Ishikawa (cell line): ENCODE results near the gene ULK4.

Source experiments
- CEBPB ChIP-seq: IDR thresholded peaks from 2 replicates; pipeline ENCODE4 v1.6.1; 2012
- CREB1 ChIP-seq: IDR thresholded peaks from 2 replicates; pipeline ENCODE4 v1.6.1; 2012; ENCODE audit warnings: low read depth
- EGR1 ChIP-seq: IDR thresholded peaks from 2 replicates; pipeline ENCODE4 v1.6.1; 2012
- EP300 ChIP-seq: IDR thresholded peaks from 2 replicates; pipeline ENCODE4 v1.6.1; 2012; ENCODE audit warnings: borderline replicate concordance
- FOXM1 ChIP-seq: IDR thresholded peaks from 2 replicates; pipeline ENCODE4 v1.6.1; 2012; ENCODE audit warnings: low read depth, borderline replicate concordance
- NFIC ChIP-seq: IDR thresholded peaks from 2 replicates; pipeline ENCODE4 v1.6.1; 2012
- RAD21 ChIP-seq: IDR thresholded peaks from 2 replicates; pipeline ENCODE4 v1.6.1; 2012; ENCODE audit warnings: low read depth
- REST ChIP-seq: IDR thresholded peaks from 2 replicates; pipeline ENCODE4 v1.6.1; 2012; ENCODE audit warnings: low read depth, mild to moderate bottlenecking
- TAF1 ChIP-seq: IDR thresholded peaks from 2 replicates; pipeline ENCODE4 v1.6.1; 2012; ENCODE audit warnings: low read depth, mild to moderate bottlenecking
- TCF12 ChIP-seq: IDR thresholded peaks from 2 replicates; pipeline ENCODE4 v1.6.1; 2012; ENCODE audit warnings: low read depth
- TEAD4 ChIP-seq: IDR thresholded peaks from 2 replicates; pipeline ENCODE4 v1.6.1; 2012
- USF1 ChIP-seq: IDR thresholded peaks from 2 replicates; pipeline ENCODE4 v1.6.1; 2012
- YY1 ChIP-seq: IDR thresholded peaks from 2 replicates; pipeline ENCODE4 v1.6.1; 2012; ENCODE audit warnings: low read depth
- ZBTB7A ChIP-seq: IDR thresholded peaks from 2 replicates; pipeline ENCODE4 v1.6.1; 2012; ENCODE audit warnings: low read depth
- TF ChIP-seq, protein P1 (sequence below): IDR thresholded peaks from 2 replicates; pipeline ENCODE4 v1.6.1; 2012

The ULK4 gene

DNA sequence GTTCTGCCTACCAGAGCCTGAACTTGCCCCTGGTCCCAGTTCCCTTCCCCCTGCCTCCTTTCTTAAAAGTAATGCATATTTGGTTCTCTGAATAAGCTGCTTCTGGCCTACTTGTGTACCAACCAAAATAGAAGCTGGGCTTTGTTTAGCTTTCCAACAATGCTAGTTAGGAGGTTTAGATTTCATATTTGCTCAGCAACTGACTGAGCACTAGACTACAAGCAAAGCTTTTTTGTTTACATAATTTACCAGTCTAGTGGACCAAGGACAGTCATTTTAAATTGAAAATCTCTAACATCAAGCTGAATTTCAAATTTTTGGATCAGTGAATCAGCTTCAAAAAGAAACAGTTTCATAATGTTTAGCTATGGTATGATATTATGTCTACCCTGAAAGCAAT lies 331.2 kb downstream of the ULK4 start:
- no peak for TF ChIP-seq NFIC
- TF ChIP-seq TCF12: no peak
- no peak for TF ChIP-seq RAD21
- no peak for TF ChIP-seq ZBTB7A
- no peak for TF ChIP-seq REST
- TF ChIP-seq EGR1: no peak
- no peak for TF ChIP-seq TEAD4
- TF ChIP-seq TAF1: no peak
- no peak for TF ChIP-seq FOXM1
- no peak for TF ChIP-seq CEBPB
- TF ChIP-seq, protein P1, sequence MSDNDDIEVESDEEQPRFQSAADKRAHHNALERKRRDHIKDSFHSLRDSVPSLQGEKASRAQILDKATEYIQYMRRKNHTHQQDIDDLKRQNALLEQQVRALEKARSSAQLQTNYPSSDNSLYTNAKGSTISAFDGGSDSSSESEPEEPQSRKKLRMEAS: no peak

- TF ChIP-seq TEAD4 (no peak), CREB1 (no peak), NFIC (no peak), EP300 (no peak), FOXM1 (no peak), TAF1 (no peak), RAD21 (no peak)
Observed at GRCh38 chr3:41629986-41630385, 331.9 kb downstream of the ULK4 start.

- TF ChIP-seq RAD21 (no peak), FOXM1 (no peak), CREB1 (no peak), TEAD4 (no peak), TCF12 (no peak), CEBPB (no peak), YY1 (no peak), REST (no peak), USF1 (no peak), ZBTB7A (no peak), EGR1 (no peak), EP300 (no peak), NFIC (no peak), TAF1 (no peak)
- TF ChIP-seq, protein P1: no peak
Observed at GRCh38 chr3:41629072-41629471, 332.8 kb downstream of the ULK4 start.

GRCh38 chr3:41627477-41628087 lies 334.3 kb downstream of the ULK4 start:
- TF ChIP-seq REST: no peak
- no peak for TF ChIP-seq CEBPB
- no peak for TF ChIP-seq RAD21
- no peak for TF ChIP-seq EP300
- no peak for TF ChIP-seq TCF12

- TF ChIP-seq USF1: no peak
- TF ChIP-seq EP300: no peak
- TF ChIP-seq RAD21: no peak
- no peak for TF ChIP-seq EGR1
- no peak for TF ChIP-seq FOXM1
- no peak for TF ChIP-seq CREB1
- no peak for TF ChIP-seq TAF1
- no peak for TF ChIP-seq REST
- no peak for TF ChIP-seq ZBTB7A
- TF ChIP-seq, protein P1: no peak
- no peak for TF ChIP-seq TEAD4
- no peak for TF ChIP-seq CEBPB
- no peak for TF ChIP-seq TCF12
- no peak for TF ChIP-seq YY1
Observed at GRCh38 chr3:41612853-41613252, 349.1 kb downstream of the ULK4 start.
